K562 treated with DMSO at 1 percent for 12 hours (cell line): Measurements from ENCODE around the gene UPF3A. TPM values are rescaled to one million over a fixed set of nuclear protein-coding genes. Genes with fewer than 3 reads are reported as not detected.

Experiments used
- total RNA-seq: library from RNA; unstranded; fragments of 300-600 nt; gene quantifications from 2 replicates; pipeline ENCODE4 v1.2.3, GENCODE V29; 2022; ENCODE audit not compliant: insufficient read depth

The UPF3A gene, protein sequence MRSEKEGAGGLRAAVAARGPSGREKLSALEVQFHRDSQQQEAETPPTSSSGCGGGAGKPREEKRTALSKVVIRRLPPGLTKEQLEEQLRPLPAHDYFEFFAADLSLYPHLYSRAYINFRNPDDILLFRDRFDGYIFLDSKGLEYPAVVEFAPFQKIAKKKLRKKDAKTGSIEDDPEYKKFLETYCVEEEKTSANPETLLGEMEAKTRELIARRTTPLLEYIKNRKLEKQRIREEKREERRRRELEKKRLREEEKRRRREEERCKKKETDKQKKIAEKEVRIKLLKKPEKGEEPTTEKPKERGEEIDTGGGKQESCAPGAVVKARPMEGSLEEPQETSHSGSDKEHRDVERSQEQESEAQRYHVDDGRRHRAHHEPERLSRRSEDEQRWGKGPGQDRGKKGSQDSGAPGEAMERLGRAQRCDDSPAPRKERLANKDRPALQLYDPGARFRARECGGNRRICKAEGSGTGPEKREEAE
- total RNA-seq, result 56.7 and 57.6 TPM in 2 replicates

DNA sequence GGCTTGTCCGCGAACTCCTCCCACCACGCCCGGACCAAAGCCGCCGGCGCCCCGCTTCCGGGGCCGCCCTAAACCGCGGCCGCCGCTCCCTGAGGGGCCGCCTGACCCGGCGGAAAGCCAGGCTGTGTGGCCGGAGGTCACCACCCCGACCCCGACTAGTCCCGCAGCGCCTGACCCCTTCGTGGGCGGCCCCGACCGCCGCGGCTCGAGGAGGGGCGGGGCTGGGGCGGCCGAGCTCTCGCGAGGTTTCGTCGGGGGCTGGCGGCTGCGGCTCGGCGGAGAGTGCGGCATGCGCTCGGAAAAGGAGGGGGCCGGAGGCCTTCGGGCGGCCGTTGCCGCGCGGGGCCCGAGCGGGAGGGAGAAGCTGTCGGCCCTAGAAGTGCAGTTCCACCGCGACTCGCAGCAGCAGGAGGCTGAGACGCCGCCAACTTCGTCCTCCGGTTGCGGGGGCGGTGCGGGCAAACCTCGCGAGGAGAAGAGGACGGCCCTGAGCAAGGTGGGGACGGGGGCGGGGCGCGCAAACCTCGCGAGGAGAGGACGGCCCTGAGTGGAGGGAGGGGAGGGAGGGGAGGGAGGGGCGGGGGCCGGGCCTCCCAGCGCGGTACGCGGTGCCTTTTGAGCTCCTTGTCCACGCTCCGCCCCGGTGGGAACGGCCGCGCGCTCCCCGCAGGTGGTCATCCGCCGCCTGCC lies at the start of gene UPF3A:
Gene UPF3A, plus strand, starts transcription at position 251 of the 690 bp plus-strand sequence. Its CDS starts 39 bp downstream, at position 290.

DNA sequence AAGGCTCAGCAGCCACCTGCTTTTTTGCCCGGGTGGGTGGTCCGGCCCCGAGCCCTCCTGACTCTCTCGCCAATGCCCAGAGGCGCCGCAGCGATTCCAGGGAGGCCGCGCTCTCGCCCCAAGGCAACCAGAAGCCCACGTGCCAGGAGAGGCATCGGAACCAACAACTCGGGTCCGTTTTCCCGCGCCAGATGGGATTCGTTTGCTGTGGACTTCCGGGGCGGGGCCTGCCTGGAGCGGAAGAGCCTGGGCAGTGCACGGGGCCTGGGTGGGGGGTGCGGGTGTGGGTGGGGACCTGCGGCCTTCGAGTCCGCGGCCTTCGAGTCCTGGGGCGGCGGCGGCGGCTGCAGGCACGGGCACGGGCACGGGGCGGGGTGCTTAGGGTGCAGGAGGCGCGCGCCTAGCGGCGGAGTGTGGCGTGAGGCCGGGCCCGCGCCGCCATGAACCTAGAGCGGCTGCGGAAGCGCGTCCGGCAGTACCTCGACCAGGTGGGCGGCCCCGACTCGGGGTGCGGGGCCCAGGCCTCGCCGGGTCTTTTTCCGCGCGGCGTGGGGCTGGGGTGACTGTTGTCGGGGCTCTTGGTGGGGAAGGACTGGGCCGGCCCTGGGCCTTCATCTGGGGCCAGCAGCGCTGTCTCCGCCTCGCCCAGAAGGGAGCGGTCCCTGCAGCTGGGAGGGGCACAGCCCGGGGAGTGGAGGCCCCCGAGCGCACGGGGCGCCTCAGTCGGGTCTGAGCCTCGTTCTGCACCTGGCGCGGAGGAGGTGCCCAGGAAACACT lies 46.6 kb upstream of the UPF3A start, which contains the start of gene CDC16:
Gene CDC16, plus strand, starts transcription at position 253 of the 777 bp plus-strand sequence. Its CDS starts 188 bp downstream, at position 441.

GRCh38 chr13:114314074-114314912 lies 32.9 kb downstream of the UPF3A start, which contains the start of gene CHAMP1:
Gene CHAMP1, plus strand, starts transcription at chr13:114314503. Its CDS starts 9,340 bp downstream, at chr13:114323843.

Other genes starting within 250 kb of the UPF3A start
- 8.5 and 20.8 TPM in 2 replicates for gene RASA3, start 149.0 kb upstream of the UPF3A start, total RNA-seq
- not detected in 2 replicates for gene CFAP97D2, start 102.3 kb upstream of the UPF3A start, total RNA-seq
- gene CDC16, start 46.7 kb upstream of the UPF3A start, total RNA-seq, result 35.6 and 59.4 TPM in 2 replicates
- gene CHAMP1, start 32.9 kb downstream of the UPF3A start, total RNA-seq, result 9.7 and 26.4 TPM in 2 replicates